HUES48 (cell line): ENCODE measurements around the gene LRRC23.

Experiments used
- H3K27ac ChIP-seq: one replicate; pipeline ENCODE4 v1.7.0; 2013; ENCODE audit warnings: low read depth, low read length, inconsistent platforms
- H3K27me3 ChIP-seq: 2 replicates; pipeline ENCODE4 v1.6.1; 2013; ENCODE audit warnings: mild to moderate bottlenecking, low read length; ENCODE audit not compliant: control insufficient read depth, insufficient read depth
- H3K36me3 ChIP-seq: 2 replicates; pipeline ENCODE4 v1.6.1; 2013; ENCODE audit warnings: low read length; ENCODE audit not compliant: control insufficient read depth, insufficient read depth
- H3K4me1 ChIP-seq: 2 replicates; pipeline ENCODE4 v1.6.1; 2013; ENCODE audit warnings: mild to moderate bottlenecking, low read length; ENCODE audit not compliant: control insufficient read depth, insufficient read depth
- H3K4me3 ChIP-seq: 2 replicates; pipeline ENCODE4 v1.5.1; 2013; ENCODE audit warnings: mild to moderate bottlenecking, low read depth, low read length
- H3K9ac ChIP-seq: 2 replicates; pipeline ENCODE4 v1.6.1; 2013; ENCODE audit warnings: mild to moderate bottlenecking, low read depth, low read length, moderate library complexity
- H3K9me3 ChIP-seq: 2 replicates; pipeline ENCODE4 v1.6.1; 2013; ENCODE audit warnings: low read length; ENCODE audit not compliant: control insufficient read depth, insufficient read depth

The LRRC23 gene

GRCh38 chr12:6950811-6951540 is 46.4 kb downstream of the LRRC23 start, which contains the start of gene PTPN6:
TSS of gene PTPN6 (plus strand) at chr12:6951356. CDS start at chr12:6951513, 157 bp downstream.
- Histone ChIP-seq H3K27ac (no peak within 1 kb of the TSS), H3K4me3 (no peak within 1 kb of the TSS), H3K36me3 (peaks cover 1% of the 10 kb centered on the region; the same call in 1 of the 2 replicates), H3K9me3 (no peaks in the 10 kb centered on the region), H3K4me1 (peaks cover 5% of the 10 kb centered on the region), H3K27me3 (no peaks in the 10 kb centered on the region), H3K9ac (no peak within 1 kb of the TSS; the same call in 1 of the 2 replicates)

GRCh38 chr12:6951551-6952120 is 47.0 kb downstream of the LRRC23 start:
- Histone ChIP-seq H3K4me3 (no peak overlapping the region), H3K4me1 (peaks cover 5% of the 10 kb centered on the region), H3K27ac (no peak overlapping the region), H3K9me3 (no peaks in the 10 kb centered on the region), H3K27me3 (no peaks in the 10 kb centered on the region), H3K9ac (no peak overlapping the region), H3K36me3 (peaks cover 2% of the 10 kb centered on the region; the same call in 1 of the 2 replicates)

DNA sequence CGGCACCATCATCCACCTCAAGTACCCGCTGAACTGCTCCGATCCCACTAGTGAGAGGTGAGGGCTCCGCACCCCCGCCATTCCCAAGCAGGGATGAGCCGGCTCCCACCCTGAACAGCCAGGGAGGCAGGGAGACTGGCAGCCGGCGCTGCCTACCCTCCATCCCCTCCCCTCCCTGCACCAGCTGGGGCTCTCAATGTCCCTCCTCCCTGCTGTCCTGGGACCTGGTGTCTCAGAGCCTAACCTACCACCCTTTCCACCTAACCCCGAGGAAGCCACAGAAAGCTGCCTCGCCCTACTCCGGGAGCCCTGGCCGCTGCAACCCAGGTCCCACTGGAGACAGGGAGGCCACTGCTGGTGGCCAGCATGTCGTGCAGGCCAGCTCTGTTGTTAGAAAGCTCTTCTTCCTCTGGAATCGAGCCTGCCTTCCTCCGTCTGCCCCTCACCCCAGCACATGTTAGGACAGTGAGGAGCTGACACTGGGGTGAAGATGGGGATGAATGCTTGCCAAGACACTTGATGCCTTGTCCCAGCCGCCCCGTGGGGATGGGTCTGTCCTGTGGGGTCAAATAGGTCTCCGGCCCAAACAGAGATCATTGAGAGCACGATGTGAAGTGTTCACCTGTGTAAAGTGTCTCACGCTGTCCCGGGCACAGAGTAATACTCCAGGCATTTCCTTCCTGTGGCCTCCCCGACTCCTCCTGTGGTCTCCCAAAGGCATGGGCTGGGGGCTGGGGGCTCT is 47.7 kb downstream of the LRRC23 start:
- Histone ChIP-seq H3K27me3 (no peaks in the 10 kb centered on the region), H3K9me3 (no peaks in the 10 kb centered on the region), H3K27ac (no peak overlapping the region), H3K9ac (no peak overlapping the region; the same call in 1 of the 2 replicates), H3K36me3 (peaks cover 2% of the 10 kb centered on the region), H3K4me3 (no peak overlapping the region), H3K4me1 (no peaks in the 10 kb centered on the region)

GRCh38 chr12:6952863-6953441 is 48.3 kb downstream of the LRRC23 start:
- H3K9ac ChIP-seq: no peak overlapping the region
- H3K27ac ChIP-seq: no peak overlapping the region
- H3K36me3 ChIP-seq: peaks cover 2% of the 10 kb centered on the region
- H3K9me3 ChIP-seq: no peaks in the 10 kb centered on the region
- no peaks in the 10 kb centered on the region for H3K27me3 ChIP-seq
- no peaks in the 10 kb centered on the region for H3K4me1 ChIP-seq
- H3K4me3 ChIP-seq: no peak overlapping the region

DNA sequence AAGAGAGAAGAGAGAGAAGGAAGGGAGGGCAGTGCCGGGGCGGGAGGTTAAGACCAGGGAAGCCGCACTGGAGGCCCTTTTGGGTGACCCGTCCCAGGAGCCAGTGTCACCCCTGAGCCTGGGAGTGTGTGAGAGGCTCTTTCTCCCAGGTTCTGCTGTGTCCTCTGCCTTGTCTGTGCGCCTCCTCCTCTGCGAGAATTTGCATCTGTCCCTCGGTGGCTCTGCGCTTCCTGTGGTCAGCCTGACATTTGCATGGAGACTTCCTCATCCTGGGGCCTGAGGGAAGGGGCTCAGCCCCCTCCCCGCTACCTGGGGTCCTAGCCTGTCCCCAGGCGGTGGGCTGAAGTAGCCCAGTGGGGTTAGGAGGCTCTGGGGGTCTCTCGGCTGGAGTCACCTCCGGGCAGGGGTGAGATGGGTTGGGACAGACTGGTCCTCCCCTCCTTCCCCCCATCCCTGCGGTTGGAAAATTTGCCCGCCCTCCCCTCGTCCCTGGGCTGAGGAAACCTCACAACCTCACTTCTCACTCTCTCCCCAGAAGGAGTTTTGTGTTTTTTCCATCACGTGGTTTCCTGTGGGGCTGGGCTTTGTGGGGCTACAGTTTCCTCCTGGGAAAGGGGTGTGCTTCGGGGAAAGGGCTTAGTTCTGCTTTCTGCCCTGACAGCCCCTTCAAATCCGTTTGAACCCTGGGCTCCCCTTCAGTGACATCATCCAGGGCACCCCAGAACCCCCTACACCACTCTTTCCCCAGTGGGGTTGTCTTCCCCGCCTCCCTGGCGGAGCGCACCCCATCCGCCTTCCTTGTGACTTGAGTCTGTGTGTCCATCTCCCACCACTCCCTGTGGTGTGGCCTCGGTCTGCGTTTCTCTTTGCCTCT is 49.1 kb downstream of the LRRC23 start:
- Histone ChIP-seq H3K4me3 (no peak overlapping the region), H3K27ac (no peak overlapping the region), H3K9ac (no peak overlapping the region), H3K36me3 (peaks cover 2% of the 10 kb centered on the region), H3K9me3 (no peaks in the 10 kb centered on the region), H3K4me1 (no peaks in the 10 kb centered on the region), H3K27me3 (no peaks in the 10 kb centered on the region)

DNA sequence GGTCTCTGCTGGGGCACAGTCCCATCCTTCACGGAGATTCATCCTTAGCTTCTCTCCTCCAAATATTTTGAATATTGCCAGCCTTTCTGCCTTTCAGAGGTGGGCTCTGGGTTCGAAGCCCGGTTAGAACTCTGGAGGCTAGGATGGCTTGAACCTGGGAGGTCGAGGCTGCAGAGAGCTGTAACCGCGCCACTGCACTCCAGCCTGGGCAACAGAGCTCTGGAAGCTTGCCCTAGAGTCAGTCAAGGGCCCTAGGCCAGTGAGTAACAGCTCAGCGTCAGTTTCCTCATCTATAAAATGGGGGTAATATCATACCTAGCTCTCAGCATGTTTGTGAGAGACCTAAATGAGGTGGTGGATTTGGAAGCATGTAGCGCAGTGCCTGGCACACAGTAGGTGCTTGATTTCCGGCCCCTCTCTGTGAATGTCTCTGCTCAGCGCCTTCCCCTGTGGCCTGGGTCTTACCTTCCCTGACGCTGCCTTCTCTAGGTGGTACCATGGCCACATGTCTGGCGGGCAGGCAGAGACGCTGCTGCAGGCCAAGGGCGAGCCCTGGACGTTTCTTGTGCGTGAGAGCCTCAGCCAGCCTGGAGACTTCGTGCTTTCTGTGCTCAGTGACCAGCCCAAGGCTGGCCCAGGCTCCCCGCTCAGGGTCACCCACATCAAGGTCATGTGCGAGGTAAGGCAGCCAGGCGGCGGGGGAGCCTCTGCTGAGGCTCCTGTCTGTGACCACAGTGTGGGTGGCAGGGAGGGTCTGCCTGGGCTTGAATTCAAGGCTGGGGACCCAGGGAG is 49.9 kb downstream of the LRRC23 start:
- no peaks in the 10 kb centered on the region for H3K27me3 ChIP-seq
- no peak overlapping the region for H3K4me3 ChIP-seq
- H3K36me3 ChIP-seq: peaks cover 2% of the 10 kb centered on the region
- no peaks in the 10 kb centered on the region for H3K4me1 ChIP-seq
- H3K9ac ChIP-seq: no peak overlapping the region
- no peak overlapping the region for H3K27ac ChIP-seq
- no peaks in the 10 kb centered on the region for H3K9me3 ChIP-seq

- Histone ChIP-seq H3K27me3 (no peaks in the 10 kb centered on the region), H3K9ac (no peak overlapping the region), H3K4me1 (no peaks in the 10 kb centered on the region), H3K27ac (no peak overlapping the region), H3K9me3 (no peaks in the 10 kb centered on the region), H3K36me3 (peaks cover 2% of the 10 kb centered on the region), H3K4me3 (no peak overlapping the region)
These were observed 50.7 kb downstream of the LRRC23 start for GRCh38 chr12:6955108-6956020.

- Histone ChIP-seq H3K27me3 (no peaks in the 10 kb centered on the region), H3K4me1 (peaks cover 4% of the 10 kb centered on the region), H3K27ac (no peak overlapping the region), H3K9ac (no peak overlapping the region), H3K4me3 (no peak overlapping the region), H3K36me3 (peaks cover 2% of the 10 kb centered on the region), H3K9me3 (no peaks in the 10 kb centered on the region)
These were observed 51.6 kb downstream of the LRRC23 start for GRCh38 chr12:6956021-6956727.
